Sciatic nerve (tissue), 2 donors: ENCODE data around the gene VPS52. TPM values are rescaled to one million over a fixed set of nuclear protein-coding genes. Genes with fewer than 3 reads are reported as not detected.
A peak's percentile ranks its signal among the peaks of the same experiment; 100 is the strongest.

Experiments
- ATAC-seq: fragments of 200-7000 bp; cut with Tn5 transposase; one replicate; pipeline ENCODE4 v1.9.1; 2020; ENCODE audit warnings: mild to moderate bottlenecking, moderate library complexity
- DNase-seq: peaks from one replicate; pipeline ENCODE4 v3.0.0-alpha.2; 2020; ENCODE audit warnings: low spot score
- intact Hi-C: fragments of 100-400 bp; cut with DNase I; formaldehyde crosslinking; loops from one replicate; pipeline ENCODE4 v1.14.2; 2022
- total RNA-seq: library from RNA; stranded (reverse); fragmentation: NEBNext Ultra II Directional; extraction: Animal tissue kit (Norgen Biotek cat#: 25700); gene quantifications from one replicate; pipeline ENCODE4 v1.2.1, GENCODE V29; 2021
- donor health status: DM: no; HTN: no; CAD: no.
- donor health status: DM: no; HTN: no; CAD: no.

The VPS52 gene, protein sequence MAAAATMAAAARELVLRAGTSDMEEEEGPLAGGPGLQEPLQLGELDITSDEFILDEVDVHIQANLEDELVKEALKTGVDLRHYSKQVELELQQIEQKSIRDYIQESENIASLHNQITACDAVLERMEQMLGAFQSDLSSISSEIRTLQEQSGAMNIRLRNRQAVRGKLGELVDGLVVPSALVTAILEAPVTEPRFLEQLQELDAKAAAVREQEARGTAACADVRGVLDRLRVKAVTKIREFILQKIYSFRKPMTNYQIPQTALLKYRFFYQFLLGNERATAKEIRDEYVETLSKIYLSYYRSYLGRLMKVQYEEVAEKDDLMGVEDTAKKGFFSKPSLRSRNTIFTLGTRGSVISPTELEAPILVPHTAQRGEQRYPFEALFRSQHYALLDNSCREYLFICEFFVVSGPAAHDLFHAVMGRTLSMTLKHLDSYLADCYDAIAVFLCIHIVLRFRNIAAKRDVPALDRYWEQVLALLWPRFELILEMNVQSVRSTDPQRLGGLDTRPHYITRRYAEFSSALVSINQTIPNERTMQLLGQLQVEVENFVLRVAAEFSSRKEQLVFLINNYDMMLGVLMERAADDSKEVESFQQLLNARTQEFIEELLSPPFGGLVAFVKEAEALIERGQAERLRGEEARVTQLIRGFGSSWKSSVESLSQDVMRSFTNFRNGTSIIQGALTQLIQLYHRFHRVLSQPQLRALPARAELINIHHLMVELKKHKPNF
- total RNA-seq: 50.0 TPM

DNA sequence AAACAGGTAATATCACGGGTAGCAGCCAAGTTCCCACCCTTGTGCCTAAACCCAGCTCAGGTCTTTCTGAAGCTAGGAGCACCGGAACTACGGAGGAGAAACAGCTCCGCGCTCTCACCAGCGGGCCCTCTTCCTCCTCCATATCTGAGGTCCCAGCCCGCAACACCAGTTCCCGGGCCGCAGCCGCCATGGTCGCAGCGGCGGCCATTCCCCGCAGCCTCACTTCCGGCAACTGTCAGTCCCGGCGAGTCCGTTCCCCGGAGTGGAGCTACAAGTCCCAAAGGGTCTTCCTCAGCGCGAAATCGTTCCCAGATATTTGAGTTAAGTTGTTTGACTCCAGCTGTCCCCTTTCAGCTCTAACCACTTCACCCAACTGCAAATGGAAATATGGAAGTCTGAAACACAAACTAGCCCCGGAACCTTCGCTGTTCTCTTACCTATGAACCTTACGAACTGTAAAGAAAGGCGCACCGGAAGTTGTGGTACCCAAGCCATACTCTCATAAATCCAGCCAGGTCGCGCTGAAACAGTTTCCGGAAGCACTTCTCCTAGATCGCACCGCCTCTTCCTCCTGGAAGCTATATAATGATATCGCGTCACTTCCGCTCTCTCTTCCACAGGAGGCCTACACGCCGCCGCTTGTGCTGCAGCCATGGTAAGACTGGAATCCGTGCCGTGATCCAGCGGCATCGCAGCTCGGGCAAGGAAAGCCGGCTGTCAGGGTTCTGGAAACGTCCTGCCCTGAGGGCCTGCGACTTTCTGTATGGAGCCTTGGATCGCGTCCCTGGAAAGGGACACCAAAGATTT, at the start of gene VPS52, which contains the start of gene RPS18:
TSS of gene VPS52 (minus strand) at position 409 of the 807 bp plus-strand sequence. CDS start at position 208, 201 bp downstream.
TSS of gene RPS18 (plus strand) at position 608 of the 807 bp plus-strand sequence. CDS start at position 653, 45 bp downstream.
- ATAC-seq (peak; percentile 99), DNase-seq (peak; percentile 94)
- intact Hi-C loops: no loop called here

DNA sequence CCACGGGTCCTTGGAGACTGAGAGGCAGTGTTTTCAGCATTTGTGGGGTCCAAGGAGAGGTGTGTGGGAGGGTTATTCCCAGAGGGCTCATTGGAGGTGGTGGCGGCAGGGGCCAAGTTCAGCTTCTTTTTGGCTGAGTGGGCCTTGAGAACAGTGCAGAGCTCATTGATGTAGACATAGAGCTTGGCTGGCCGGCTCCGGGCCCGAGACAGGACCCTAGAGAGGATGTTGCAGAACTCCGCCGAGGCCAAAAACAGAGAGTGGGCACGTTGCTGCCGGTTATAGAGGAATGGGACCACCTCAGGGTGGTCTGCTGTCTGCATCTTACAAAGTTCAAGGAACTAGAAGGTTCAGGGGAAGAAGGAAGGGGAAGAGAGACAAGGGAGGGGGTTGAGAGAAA, 49.6 kb upstream of the VPS52 start:
- no peak for DNase-seq
- intact Hi-C loops: no loop called here
- no peak for ATAC-seq

DNA sequence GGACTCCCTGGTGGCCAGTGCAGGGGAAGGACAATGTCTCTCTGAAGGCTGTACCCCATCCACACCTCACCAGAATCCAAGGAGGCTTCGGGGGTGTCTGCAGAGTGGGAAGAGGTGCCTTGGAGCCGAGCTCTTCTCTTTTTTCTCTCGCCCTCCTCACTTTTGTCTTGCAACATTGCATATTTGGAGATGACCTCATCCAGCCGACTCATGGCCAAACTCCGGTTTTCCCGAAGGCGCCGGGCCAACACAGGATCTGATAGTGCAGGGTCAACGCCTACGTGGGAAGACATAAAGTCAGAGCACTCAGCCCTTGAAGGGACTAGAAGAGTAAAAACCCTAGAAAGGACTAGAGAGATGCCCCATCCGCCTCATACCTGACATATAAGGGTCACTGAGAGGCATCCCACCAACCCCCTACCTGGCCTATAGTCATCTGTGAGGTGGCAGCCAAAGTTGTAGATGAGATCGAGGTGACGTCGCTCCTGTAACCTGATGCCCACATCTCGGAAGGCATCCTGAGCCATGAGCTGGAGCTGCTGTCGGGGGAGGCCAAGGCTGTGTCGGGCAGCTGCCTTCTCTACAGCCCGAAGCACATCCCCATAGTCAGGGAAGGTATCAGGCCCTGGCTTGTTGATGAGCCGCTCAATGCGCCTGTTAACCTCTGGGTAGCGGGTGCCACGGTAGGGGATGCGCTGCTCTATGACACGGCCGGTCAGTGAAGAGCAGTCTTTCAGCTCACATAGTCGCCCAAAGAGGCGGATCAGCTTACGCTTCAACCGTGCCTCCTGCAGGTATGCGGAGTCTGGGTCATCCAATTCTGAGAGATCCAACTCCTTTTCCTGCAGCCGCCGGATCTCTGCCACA, 48.9 kb upstream of the VPS52 start:
- peak; percentile 73 for DNase-seq
- intact Hi-C loops: no loop called here
- no peak for ATAC-seq

DNA sequence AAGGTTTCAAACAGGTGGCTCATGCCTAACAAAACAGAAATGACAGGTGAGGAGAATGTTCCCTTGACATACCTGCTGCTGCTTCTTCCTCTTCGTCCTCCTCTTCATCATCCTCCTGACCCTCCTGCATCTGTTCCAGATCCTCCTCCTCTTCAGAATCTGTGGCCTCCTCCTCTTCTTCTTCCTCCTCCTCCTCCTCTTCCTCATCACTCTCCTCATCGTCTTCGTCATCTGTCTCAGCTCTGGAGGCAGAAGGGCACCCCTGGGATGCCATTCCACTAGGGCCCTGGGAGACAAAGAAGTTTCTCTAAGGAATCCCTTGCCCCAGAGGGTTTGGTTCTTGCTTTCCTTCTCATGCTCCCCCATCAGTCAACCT, 48.3 kb upstream of the VPS52 start:
- intact Hi-C loops: no loop called here
- no peak for DNase-seq
- no peak for ATAC-seq

DNA sequence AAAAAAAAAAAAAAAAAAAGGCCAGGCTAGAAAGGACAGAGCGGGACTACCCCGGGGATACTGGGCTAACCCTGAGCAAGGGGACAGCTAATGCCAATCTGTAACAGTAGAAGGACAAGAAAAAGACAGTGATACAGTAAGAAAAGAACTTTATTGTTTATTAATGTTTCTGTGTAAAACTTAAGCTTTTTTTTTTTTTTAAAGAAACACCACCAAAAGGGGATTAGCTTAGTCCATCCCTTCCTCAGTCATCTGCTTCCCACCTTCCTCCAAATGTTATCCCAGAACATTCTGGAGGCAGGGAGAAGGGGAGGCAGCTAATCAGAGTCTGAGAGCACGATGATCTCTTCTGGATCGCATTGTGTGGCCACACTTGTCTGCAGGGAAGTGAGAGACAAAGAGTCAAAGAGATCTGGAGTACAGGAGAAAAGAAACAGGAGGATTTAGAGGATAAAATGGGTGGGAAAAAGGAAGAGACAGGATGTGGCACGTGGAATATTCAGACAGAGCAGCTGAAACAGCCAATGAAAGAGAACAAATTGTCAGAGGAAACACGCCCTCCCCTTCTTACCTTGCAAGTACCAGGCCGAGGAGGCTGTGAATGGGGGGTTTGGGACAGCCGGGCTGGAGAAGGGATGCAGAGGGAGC, 46.9 kb upstream of the VPS52 start:
- intact Hi-C loops: no loop called here
- no peak for ATAC-seq
- DNase-seq: no peak

DNA sequence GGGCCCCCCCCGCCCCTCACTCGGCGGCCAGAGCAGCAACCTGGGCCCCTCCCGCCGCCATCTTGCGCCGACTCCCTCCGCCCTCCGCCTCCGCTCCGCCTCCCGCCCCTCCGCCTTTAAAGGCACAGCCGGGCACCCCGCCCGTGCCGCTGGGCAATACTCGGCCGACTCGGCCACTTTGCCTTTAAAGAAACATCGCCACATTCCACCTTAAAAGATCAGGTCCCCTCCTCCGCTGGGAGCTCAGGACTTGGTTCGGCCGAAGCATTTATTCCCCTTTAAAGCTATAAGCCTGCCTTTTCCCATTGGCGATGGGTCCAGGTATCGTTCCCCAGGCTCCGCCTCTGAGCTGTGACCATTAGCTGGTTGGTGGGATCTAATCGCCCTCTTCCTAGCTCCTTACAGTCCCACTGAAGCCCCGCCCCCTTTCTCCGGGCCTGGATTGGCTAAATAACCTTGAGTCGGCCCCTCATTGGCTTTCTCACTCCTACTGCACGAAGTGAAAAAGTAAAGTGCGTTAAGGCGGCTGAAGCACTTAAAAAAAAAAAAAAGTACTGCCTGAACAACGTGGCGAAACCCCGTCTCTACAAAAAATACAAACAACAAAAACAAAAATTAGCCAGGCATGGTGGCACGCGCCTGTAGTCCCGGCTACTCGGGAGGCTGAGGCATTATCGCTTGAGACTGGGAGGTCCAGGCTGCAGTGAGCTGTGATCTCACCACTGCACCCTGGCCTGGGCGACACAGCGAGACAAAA, 46.2 kb upstream of the VPS52 start, which contains the start of gene ZBTB22:
TSS of gene ZBTB22 (minus strand) at position 76 of the 757 bp plus-strand sequence. CDS start 828 bp downstream, outside the sequence.
- intact Hi-C loops: no loop called here
- DNase-seq (peak; percentile 99), ATAC-seq (peak; percentile 83)

DNA sequence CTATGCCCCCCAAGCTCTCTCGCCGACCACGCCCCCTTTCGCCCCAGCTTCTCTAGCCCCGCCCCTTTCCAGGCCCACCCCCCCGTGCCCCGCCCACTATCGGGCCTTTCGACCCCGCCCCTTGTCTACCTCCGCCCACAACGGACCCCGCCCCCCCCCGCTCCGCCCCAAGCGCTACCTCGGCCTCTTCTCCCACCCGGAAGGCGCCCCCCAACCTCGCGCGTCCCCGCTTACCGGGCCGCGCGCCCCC, 45.7 kb upstream of the VPS52 start:
- ATAC-seq: peak; percentile 0
- DNase-seq: peak; percentile 87

DNA sequence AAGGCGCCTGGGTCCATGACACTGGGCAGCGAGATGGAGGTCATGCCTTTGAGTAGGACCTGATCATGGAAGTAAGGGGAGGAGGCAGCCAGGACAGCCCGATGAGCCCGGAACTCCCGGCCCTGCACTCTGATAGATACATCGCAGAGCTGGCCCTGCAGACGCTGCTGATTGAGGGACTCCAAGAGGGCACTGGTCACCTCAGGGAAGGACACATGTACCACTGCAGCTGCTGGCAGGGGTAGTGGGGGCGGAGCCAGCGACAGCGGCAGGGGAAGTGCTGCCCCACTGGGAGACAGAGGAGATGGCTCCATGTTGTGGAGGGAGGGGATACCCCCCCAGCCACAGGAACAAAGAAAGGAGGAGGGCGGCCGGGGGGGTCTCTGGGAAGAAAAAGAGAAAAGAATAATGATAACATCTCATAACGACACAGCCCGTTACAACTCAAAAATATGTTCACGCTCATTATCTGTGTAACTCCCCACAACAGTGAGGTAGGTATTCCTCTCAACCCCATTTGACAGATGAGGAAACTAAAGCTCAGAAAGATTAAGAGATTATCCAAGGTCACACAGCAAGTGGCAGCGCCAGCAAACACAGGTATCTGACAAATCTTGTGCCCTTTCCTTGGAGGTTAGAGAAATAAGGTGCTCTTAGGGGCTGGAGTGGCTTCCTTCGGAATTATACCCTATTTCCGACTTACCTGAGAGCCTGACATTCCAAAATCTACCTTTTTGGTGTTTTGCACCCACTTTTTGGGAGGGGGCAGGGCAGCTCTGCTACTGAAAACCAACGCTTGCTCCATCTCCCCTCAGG, 45.1 kb upstream of the VPS52 start:
- no peak for DNase-seq
- no peak for ATAC-seq
- intact Hi-C loops: no loop called here

More for the DNA sequence above, 45.7 kb upstream of the VPS52 start:
- intact Hi-C loops: no loop called here

DNA sequence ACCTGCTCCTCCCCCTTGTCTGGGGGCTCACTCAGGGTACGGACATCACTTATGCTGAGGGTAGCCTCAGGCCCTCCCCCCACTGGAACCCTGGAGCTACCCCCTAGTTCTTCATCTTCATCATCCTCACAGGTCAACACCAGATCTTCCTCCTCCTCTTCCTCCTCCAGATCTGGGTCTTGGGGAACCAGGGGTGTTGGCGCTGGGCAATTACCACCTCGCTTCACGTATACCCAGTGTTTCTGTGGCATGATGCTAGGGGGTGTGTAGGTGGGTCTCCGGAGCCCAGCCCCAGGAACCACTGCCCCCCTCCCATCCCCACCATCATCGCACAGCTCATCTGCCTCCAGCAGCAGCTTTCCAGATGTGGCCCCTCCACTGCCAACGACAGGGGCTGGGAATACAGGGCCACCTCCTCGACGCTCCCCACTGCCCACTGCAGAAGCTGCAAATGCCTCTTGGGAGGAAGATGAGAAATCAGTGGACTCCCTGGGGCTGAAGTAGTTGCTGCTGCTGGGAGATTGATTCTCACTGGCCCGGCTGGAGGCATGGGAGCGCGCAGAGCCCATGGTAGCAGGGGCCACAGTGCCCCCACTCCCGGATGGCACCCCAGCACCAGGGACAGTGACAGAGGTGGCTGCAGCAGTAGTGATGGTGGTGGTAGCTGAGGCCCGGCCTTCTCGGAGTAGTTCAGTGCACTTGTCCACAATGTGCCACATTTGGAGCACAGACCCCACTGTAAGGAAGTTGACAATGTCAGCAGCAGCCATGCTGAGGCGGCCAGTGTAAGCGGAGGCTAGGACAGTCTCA, 44.3 kb upstream of the VPS52 start:
- intact Hi-C loops: no loop called here
- DNase-seq: no peak
- ATAC-seq: no peak

DNA sequence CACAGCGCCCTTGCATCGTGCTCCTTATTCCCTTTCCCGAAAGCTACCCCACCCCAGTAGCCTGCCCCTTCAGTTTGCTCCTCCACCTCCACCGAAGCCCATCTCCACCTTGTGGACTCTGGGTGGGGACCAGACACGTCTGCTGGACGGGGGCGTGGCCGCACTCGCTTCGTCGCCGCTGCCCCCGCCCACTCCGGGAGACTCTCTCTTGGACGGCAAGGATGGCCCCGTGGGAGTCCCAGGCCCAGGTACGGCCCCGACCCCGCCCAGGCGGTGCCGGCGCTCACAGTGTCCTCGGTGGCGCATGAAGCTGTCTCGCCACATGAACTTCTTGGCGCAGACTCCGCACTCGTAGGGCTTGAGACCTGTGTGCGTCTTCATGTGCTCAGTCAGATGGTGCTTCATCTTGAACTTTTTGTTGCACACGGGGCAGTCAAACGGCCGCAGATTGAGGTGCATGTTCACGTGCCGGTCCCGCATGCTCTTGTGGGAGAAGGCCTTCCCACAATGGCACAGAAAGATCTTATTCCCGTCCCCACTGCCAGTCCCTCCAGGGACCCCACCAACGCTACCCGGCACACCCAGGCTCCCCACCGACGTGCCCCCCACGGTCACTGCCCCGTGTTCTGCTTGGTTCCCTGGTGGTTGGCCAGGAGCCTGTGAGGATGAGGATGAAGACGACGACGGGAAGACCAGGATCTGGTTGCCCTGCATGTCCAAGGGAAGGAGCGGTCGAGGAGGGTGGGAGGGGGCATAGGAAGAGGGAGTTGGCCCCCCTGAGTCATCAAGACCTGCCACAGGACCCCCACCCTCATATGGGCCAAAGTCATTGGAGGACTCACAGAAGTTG, 43.5 kb upstream of the VPS52 start:
- DNase-seq (peak; percentile 81), ATAC-seq (peak; percentile 1)
- intact Hi-C loops: no loop called here

DNA sequence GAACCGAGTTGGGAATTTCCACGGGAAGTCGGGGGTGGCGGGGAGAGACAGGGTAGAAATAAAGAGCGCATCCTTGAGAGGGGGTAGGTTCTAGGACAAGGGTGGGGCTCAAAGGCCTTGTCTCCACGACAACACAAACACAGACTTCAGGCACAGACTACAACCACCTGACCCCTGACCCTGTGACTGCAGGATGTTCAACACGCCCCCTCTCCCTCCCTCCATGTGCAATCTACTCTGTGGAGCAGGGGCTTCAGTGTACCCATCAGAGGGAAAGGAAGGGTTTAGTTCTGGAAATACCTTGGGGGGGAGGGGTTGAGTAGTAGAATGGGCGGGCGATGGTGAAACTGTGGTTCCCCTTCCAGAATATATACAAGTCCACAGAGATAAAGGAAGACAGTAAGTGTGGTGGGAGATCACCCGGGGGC, 42.9 kb upstream of the VPS52 start:
- intact Hi-C loops: no loop called here
- DNase-seq: peak; percentile 75
- peak; percentile 56 for ATAC-seq

DNA sequence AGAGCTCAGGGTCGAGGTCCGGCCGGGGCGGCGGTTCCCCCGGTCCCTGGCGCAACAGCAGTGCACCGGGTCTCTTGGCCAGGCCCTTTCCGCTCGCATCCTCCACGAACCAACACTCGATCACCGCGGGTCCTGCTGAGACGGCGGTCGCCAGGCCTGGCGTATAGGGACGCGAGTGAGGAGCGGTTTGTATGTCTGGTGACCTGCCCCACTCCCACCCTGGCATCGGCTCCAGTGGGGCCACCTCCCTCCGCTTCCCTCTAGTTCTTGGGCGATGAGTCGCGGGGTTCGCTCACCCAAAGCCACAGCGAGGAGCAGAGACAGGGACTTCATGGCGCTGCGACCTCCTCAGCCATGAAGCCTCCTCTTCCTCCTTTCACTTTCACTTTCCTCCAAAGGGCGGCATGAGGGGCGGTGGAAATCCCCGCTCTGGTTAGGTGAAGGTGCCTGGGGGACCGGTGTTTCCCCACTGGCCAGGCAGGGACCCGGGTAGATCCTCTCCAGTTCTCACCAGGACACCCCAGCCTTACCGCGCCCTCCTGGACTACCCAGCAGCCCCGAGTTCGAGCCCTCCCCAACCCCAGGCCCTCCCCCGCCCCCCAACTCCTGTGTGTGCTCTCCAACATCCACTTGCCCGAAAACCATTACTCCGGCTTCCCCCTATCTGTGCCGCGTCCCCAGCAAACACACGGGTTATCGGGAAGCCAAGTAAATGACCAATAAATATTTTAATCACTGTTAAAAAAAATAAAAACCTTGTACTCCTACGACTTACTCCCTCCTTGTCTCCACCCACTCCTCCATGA, 42.2 kb upstream of the VPS52 start, which contains the start of gene TAPBP:
TSS of gene TAPBP (minus strand) at position 370 of the 806 bp plus-strand sequence. CDS start at position 333, 37 bp downstream.
- intact Hi-C loops: no loop called here
- ATAC-seq (peak; percentile 45), DNase-seq (peak; percentile 78)

DNA sequence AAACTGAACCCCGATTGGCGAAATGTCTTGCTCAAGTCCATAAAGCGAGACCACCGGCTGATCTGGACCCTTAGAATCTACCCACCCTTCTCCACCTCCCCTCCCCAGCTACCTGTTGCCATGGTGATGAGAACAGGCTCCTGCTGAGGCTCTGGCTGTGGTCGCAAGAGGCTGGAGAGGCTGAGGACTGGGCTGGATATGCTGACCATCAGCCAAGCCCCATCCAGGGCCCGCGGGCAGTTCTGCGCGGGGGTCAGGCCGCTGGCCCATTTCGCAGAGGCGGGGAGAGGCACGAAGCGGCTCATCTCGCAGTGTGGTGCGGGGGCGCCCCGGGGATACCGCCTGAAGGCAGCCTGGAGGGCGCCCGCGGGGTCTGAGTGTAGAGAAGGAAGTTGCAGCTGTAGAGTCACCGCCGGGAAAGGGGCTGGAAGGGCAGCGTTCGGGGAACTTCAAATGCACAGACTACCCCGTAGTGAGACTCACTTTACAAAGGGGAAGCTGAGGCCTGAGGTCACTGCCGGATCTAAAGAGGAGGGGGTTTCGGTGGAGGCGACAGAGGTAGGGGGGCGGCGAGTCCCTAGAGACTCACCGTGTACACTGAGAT, 41.5 kb upstream of the VPS52 start:
- ATAC-seq (peak; percentile 13), DNase-seq (peak; percentile 79)
- intact Hi-C loops: no loop called here
